ENCODE data around the gene TMA7.

Gene TMA7

GRCh38 chr3:48436855-48437254 lies 3.2 kb upstream of the TMA7 start:
- H3K23ac ChIP-seq (ENCODE audit: low read length in 2 of 2) = no peak overlapping the region
- H3K14ac ChIP-seq (ENCODE audit: low read length in 2 of 2) = no peak overlapping the region
- no peak overlapping the region for H2BK12ac ChIP-seq (ENCODE audit: low read length in 2 of 2)
- WGBS = 92% methylated on average over 7 of the region's 7 CpGs
- H3K9me3 ChIP-seq (ENCODE audit: control insufficient read depth, low read length) = no peaks in the 10 kb centered on the region
- no peak overlapping the region for H2BK15ac ChIP-seq (ENCODE audit: low read depth, poor library complexity, severe bottlenecking)
- H4K91ac ChIP-seq (ENCODE audit: low read length) = no peak overlapping the region
- no peak overlapping the region for H3K18ac ChIP-seq (ENCODE audit: low read depth in 1 of 2, low read length in 2 of 2)
- H2AFZ ChIP-seq (ENCODE audit: low read depth, low read length) = no peak overlapping the region
- H3K9ac ChIP-seq (ENCODE audit: low read length) = no peak overlapping the region
- no peak overlapping the region for H2BK5ac ChIP-seq (ENCODE audit: low read depth, low read length, poor library complexity, severe bottlenecking)
- no peak overlapping the region for H3K4ac ChIP-seq (ENCODE audit: low read depth in 1 of 2, low read length in 2 of 2)
- no peak overlapping the region for H3K4me3 ChIP-seq (ENCODE audit: insufficient read depth in 1 of 2, low read depth in 1 of 2, low read length in 2 of 2)
- H3K27ac ChIP-seq (ENCODE audit: low read length, poor library complexity, severe bottlenecking) = no peak overlapping the region
- no peak overlapping the region for H4K8ac ChIP-seq (ENCODE audit: low read length)
- H2BK120ac ChIP-seq (ENCODE audit: low read depth, low read length) = no peak overlapping the region
- H3K36me3 ChIP-seq (ENCODE audit: control insufficient read depth in 1 of 2, insufficient read depth in 2 of 2, low read depth in 1 of 2, low read length in 2 of 2) = peaks cover 21 to 28% of the 10 kb centered on the region in 2 experiments
- H2AK5ac ChIP-seq (ENCODE audit: low read length, severe bottlenecking) = no peak overlapping the region
- H3K27me3 ChIP-seq (ENCODE audit: control insufficient read depth in 1 of 2, insufficient read depth in 1 of 2, low read length in 2 of 2) = no peaks in the 10 kb centered on the region
- peaks cover 23% of the 10 kb centered on the region for H3K79me1 ChIP-seq (replicated peaks; ENCODE audit: low read length, poor library complexity, severe bottlenecking)
- no peak overlapping the region for H3K4me2 ChIP-seq (ENCODE audit: low read length, poor library complexity, severe bottlenecking)
- peaks cover 27% of the 10 kb centered on the region for H3K4me1 ChIP-seq (ENCODE audit: control insufficient read depth, insufficient read depth, low read depth, low read length)
- no peak for DNase-seq

GRCh38 chr3:48437812-48438211 lies 2.2 kb upstream of the TMA7 start:
- no peak overlapping the region for H4K91ac ChIP-seq (ENCODE audit: low read length)
- no peak overlapping the region for H3K18ac ChIP-seq (ENCODE audit: low read depth in 1 of 2, low read length in 2 of 2)
- H3K79me1 ChIP-seq (replicated peaks; ENCODE audit: low read length, poor library complexity, severe bottlenecking) = peaks cover 23% of the 10 kb centered on the region
- H2AK5ac ChIP-seq (ENCODE audit: low read length, severe bottlenecking) = no peak overlapping the region
- no peak overlapping the region for H4K8ac ChIP-seq (ENCODE audit: low read length)
- peaks cover 20% of the 10 kb centered on the region for H3K4me1 ChIP-seq (ENCODE audit: control insufficient read depth, insufficient read depth, low read depth, low read length)
- no peak overlapping the region for H2AFZ ChIP-seq (ENCODE audit: low read depth, low read length)
- H3K27me3 ChIP-seq (ENCODE audit: control insufficient read depth in 1 of 2, insufficient read depth in 1 of 2, low read length in 2 of 2) = no peaks in the 10 kb centered on the region
- no peak overlapping the region for H3K23ac ChIP-seq (ENCODE audit: low read length in 2 of 2)
- peaks cover 19 to 26% of the 10 kb centered on the region in 2 experiments for H3K36me3 ChIP-seq (ENCODE audit: control insufficient read depth in 1 of 2, insufficient read depth in 2 of 2, low read depth in 1 of 2, low read length in 2 of 2)
- DNase-seq = no peak
- H3K4me3 ChIP-seq (ENCODE audit: insufficient read depth in 1 of 2, low read depth in 1 of 2, low read length in 2 of 2) = no peak overlapping the region
- H3K14ac ChIP-seq (ENCODE audit: low read length in 2 of 2) = no peak overlapping the region
- H3K4me2 ChIP-seq (ENCODE audit: low read length, poor library complexity, severe bottlenecking) = no peak overlapping the region
- no peak overlapping the region for H3K9ac ChIP-seq (ENCODE audit: low read length)
- WGBS = 94% methylated on average over 2 of the region's 4 CpGs
- no peak overlapping the region for H2BK120ac ChIP-seq (ENCODE audit: low read depth, low read length)
- no peak overlapping the region for H2BK15ac ChIP-seq (ENCODE audit: low read depth, poor library complexity, severe bottlenecking)
- no peak overlapping the region for H3K27ac ChIP-seq (ENCODE audit: low read length, poor library complexity, severe bottlenecking)
- H3K4ac ChIP-seq (ENCODE audit: low read depth in 1 of 2, low read length in 2 of 2) = no peak overlapping the region
- no peak overlapping the region for H2BK5ac ChIP-seq (ENCODE audit: low read depth, low read length, poor library complexity, severe bottlenecking)
- no peaks in the 10 kb centered on the region for H3K9me3 ChIP-seq (ENCODE audit: control insufficient read depth, low read length)
- no peak overlapping the region for H2BK12ac ChIP-seq (ENCODE audit: low read length in 2 of 2)

GRCh38 chr3:48440590-48440958 lies 517 bp downstream of the TMA7 start:
- no peak overlapping the region for H2BK120ac ChIP-seq (ENCODE audit: low read depth, low read length)
- peak overlapping the region in 1 of 2 experiments; percentile 92 for H3K18ac ChIP-seq (ENCODE audit: low read depth in 1 of 2, low read length in 2 of 2)
- H3K4me1 ChIP-seq (ENCODE audit: control insufficient read depth, insufficient read depth, low read depth, low read length) = peaks cover 6% of the 10 kb centered on the region
- no peak overlapping the region for H2AFZ ChIP-seq (ENCODE audit: low read depth, low read length)
- no peak overlapping the region for H2BK12ac ChIP-seq (ENCODE audit: low read length in 2 of 2)
- H3K27me3 ChIP-seq (ENCODE audit: control insufficient read depth in 1 of 2, insufficient read depth in 1 of 2, low read length in 2 of 2) = no peaks in the 10 kb centered on the region
- H3K4me3 ChIP-seq (ENCODE audit: insufficient read depth in 1 of 2, low read depth in 1 of 2, low read length in 2 of 2) = peak overlapping the region; percentile 88 to 94
- H3K4ac ChIP-seq (ENCODE audit: low read depth in 1 of 2, low read length in 2 of 2) = peak overlapping the region in 1 of 2 experiments; percentile 96
- H3K79me1 ChIP-seq (replicated peaks; ENCODE audit: low read length, poor library complexity, severe bottlenecking) = peaks cover 13% of the 10 kb centered on the region
- peak overlapping the region; percentile 93 for H3K9ac ChIP-seq (ENCODE audit: low read length)
- peak overlapping the region; percentile 46 for H3K4me2 ChIP-seq (ENCODE audit: low read length, poor library complexity, severe bottlenecking)
- no peak overlapping the region for H2BK5ac ChIP-seq (ENCODE audit: low read depth, low read length, poor library complexity, severe bottlenecking)
- no peak overlapping the region for H2BK15ac ChIP-seq (ENCODE audit: low read depth, poor library complexity, severe bottlenecking)
- H3K27ac ChIP-seq (ENCODE audit: low read length, poor library complexity, severe bottlenecking) = peak overlapping the region; percentile 57
- no peak overlapping the region for H4K8ac ChIP-seq (ENCODE audit: low read length)
- H3K23ac ChIP-seq (ENCODE audit: low read length in 2 of 2) = peak overlapping the region in 1 of 2 experiments; percentile 6
- no peak overlapping the region for H2AK5ac ChIP-seq (ENCODE audit: low read length, severe bottlenecking)
- DNase-seq = peak; percentile 40
- no peaks in the 10 kb centered on the region for H3K9me3 ChIP-seq (ENCODE audit: control insufficient read depth, low read length)
- peak overlapping the region; percentile 91 for H4K91ac ChIP-seq (ENCODE audit: low read length)
- WGBS = under 1% methylated on average over 18 of the region's 21 CpGs
- peaks cover 23 to 33% of the 10 kb centered on the region in 2 experiments for H3K36me3 ChIP-seq (ENCODE audit: control insufficient read depth in 1 of 2, insufficient read depth in 2 of 2, low read depth in 1 of 2, low read length in 2 of 2)
- H3K14ac ChIP-seq (ENCODE audit: low read length in 2 of 2) = no peak overlapping the region

- no peak overlapping the region for H3K14ac ChIP-seq (ENCODE audit: low read length in 2 of 2)
- no peak overlapping the region for H2AFZ ChIP-seq (ENCODE audit: low read depth, low read length)
- peaks cover 6% of the 10 kb centered on the region for H3K4me1 ChIP-seq (ENCODE audit: control insufficient read depth, insufficient read depth, low read depth, low read length)
- H2AK5ac ChIP-seq (ENCODE audit: low read length, severe bottlenecking) = peak overlapping the region; percentile 57
- H3K23ac ChIP-seq (ENCODE audit: low read length in 2 of 2) = no peak overlapping the region
- no peaks in the 10 kb centered on the region for H3K9me3 ChIP-seq (ENCODE audit: control insufficient read depth, low read length)
- H3K36me3 ChIP-seq (ENCODE audit: control insufficient read depth in 1 of 2, insufficient read depth in 2 of 2, low read depth in 1 of 2, low read length in 2 of 2) = peaks cover 23 to 33% of the 10 kb centered on the region in 2 experiments
- no peak overlapping the region for H2BK120ac ChIP-seq (ENCODE audit: low read depth, low read length)
- no peak overlapping the region for H3K4me2 ChIP-seq (ENCODE audit: low read length, poor library complexity, severe bottlenecking)
- H4K8ac ChIP-seq (ENCODE audit: low read length) = no peak overlapping the region
- H3K9ac ChIP-seq (ENCODE audit: low read length) = peak overlapping the region; percentile 93
- no peaks in the 10 kb centered on the region for H3K27me3 ChIP-seq (ENCODE audit: control insufficient read depth in 1 of 2, insufficient read depth in 1 of 2, low read length in 2 of 2)
- H3K79me1 ChIP-seq (replicated peaks; ENCODE audit: low read length, poor library complexity, severe bottlenecking) = peaks cover 17% of the 10 kb centered on the region
- no peak overlapping the region for H2BK5ac ChIP-seq (ENCODE audit: low read depth, low read length, poor library complexity, severe bottlenecking)
- no peak for DNase-seq
- H4K91ac ChIP-seq (ENCODE audit: low read length) = no peak overlapping the region
- no peak overlapping the region for H3K18ac ChIP-seq (ENCODE audit: low read depth in 1 of 2, low read length in 2 of 2)
- H3K4ac ChIP-seq (ENCODE audit: low read depth in 1 of 2, low read length in 2 of 2) = no peak overlapping the region
- H3K27ac ChIP-seq (ENCODE audit: low read length, poor library complexity, severe bottlenecking) = no peak overlapping the region
- 92% methylated on average over 6 of the region's 6 CpGs for WGBS
- no peak overlapping the region for H2BK12ac ChIP-seq (ENCODE audit: low read length in 2 of 2)
- H2BK15ac ChIP-seq (ENCODE audit: low read depth, poor library complexity, severe bottlenecking) = no peak overlapping the region
- peak overlapping the region in 1 of 2 experiments; percentile 94 for H3K4me3 ChIP-seq (ENCODE audit: insufficient read depth in 1 of 2, low read depth in 1 of 2, low read length in 2 of 2)
These were observed 1.9 kb downstream of the TMA7 start for GRCh38 chr3:48441940-48442339.
